ENCODE measurements around the gene DOCK2.

DOCK2 gene

DNA sequence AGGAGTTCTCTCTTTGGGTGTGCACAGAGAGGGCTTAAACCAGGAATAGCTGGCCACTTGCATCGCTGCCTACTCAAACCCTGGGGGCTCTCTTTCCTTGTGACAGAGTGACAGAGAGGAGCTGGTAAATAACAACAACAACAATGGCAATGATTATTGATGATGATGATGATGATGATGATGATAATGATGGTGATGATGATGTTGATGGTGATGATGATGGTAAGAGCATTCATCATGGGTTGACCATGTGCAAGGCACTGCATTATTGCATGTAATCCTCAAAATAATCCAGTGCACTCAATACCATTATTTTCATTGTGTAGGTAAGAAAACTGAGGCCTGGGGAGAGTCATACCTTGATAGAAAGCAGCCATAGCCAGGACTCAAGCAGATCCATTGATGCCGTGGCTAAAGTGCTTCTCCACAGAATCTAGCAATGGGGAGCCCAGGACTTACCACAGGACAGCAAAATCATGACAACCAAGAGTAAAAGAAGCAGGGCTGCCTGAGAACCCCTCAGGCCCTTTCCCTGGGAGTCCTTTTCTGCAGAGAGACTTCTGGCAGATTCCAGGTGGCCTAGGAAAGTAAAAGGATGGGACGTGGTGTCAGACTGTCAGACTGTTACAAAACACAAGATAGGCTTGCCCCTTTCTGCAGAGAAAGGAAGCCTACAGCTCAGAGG is 473.5 kb downstream of the DOCK2 start:
- DNase-seq (ENCODE audit: low read depth in 4 of 4, low spot score in 1 of 4) = no peak

DNA sequence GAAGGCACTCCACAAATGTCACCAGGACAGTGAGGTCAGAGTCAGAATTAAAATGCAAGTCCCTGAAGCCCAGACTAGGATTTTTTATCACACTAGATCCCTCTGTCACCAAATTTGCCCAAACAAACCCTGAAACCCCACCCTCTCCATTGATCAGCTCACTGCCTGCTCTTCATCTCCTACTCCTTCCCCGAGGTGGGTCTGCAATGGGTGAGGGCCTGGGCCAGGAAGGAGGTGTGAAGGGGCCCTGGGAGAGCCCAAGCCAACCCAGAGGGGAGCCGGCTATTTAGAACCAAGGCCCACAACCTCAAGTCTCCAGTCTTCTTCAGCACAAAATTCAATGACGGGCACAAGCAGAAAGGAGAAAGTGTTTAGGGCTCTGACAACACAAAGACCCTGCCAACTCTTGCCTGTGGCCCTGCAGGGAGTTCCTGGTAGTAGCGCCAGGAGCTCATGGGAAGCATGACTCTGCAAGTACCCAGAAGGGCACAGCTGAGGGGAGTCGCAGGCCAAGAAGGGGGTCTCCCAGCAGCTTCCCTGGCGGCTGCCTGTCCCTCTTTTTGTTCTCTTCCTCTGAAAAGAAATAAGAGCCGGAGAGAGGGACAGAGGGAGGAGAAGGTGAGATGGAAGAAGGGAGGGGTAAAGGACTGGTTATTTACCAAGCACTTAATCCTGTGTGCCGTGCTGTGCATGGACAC is 474.2 kb downstream of the DOCK2 start:
- DNase-seq (ENCODE audit: low read depth in 4 of 4, low spot score in 1 of 4) = no peak

DNA sequence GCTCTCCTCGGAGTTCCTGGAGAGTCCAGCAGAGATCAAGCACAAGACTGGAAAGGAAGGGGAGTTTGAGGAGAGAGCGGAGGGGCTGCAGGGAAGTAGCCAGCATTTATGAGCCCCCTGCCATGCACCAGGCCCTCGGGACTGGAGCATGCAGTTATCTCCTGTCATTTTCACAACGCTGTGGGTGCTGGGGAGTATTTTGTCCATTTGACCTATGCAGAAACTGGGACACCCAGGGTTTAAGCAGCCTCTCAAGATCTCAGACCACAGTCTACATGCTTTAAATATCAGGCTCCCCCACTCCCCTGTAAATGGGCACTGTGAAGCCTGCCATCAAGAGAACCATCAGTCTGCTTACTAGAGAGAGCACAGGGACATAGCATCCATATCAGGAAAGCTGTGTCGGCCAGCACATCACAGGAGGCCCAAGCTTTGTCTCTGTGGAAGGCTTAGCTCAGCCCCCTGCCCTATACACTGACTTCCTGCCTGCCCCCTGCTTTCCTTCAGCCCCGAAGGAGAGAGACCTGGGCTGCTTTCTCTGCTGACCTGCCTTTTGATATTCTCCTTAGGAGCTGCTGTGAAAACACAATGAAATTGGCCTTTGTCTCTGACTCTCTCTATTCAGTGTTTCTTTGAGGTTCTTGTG is 475.9 kb downstream of the DOCK2 start:
- DNase-seq (ENCODE audit: low read depth in 4 of 4, low spot score in 1 of 4) = no peak

GRCh38 chr5:170113522-170113900 is 476.4 kb downstream of the DOCK2 start:
- DNase-seq (ENCODE audit: low read depth in 4 of 4, low spot score in 1 of 4) = no peak

DNA sequence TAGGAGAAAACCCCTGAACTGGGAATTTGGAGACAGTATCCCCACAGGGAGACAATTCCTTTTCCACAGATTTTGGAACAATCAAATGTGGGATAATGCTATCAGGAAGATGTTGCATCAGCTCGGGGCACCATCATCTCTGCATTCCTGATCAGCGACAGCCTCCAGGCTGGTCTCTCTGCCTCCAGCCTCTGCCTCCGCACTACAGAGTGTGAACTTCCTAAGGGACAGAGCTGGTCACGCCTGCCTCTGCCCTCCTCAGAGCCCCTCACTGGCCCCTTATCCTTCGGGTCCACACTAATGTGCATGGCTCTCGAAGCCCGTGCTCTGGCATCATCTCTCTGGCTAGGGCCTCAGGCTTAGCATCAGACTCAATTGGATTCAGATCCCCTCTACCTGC is 477.2 kb downstream of the DOCK2 start:
- no peak for DNase-seq (ENCODE audit: low read depth in 4 of 4, low spot score in 1 of 4)

DNA sequence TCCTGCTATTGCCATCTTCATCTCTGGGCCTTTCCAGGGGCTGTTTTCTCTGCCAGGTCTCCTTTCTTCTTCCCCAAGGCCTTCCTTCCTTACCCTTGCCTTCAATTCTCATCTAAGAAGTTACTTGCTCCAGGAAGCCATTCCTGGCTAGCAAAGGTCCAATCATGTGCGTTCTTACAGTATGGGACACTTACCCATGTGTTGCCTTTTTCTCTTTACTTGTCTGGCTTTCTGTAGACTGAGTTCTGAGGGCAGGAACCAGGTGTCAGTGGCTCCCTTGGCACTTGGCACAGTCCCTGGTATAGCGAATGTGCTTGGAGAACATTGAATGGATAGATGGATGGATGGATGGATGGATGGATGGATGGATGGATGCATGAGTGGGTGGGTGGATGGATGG is 478.9 kb downstream of the DOCK2 start:
- no peak for DNase-seq (ENCODE audit: low read depth in 4 of 4, low spot score in 1 of 4)

DNA sequence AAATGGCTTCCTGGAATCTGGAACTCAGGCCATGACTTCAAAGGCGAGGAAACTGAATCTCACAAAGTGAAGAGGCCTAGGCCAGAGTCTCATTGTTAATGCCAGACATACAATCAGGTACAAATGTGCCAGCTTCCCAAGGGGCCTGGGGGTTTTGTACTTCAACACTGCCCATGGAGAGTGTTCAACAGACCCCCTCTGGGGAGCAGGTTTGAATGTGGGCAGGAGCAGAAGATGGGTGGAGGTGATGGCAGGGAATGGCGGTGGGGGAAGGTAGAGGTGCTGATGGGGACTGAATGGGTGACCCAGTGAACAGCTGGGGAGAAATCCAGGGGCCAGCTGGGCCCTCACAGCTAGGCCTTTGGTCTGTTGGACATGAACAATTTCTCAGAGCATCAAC is 480.7 kb downstream of the DOCK2 start:
- no peak for DNase-seq (ENCODE audit: low read depth in 4 of 4, low spot score in 1 of 4)

GRCh38 chr5:170120576-170120975 is 483.5 kb downstream of the DOCK2 start:
- no peak for DNase-seq (ENCODE audit: low read depth in 4 of 4, low spot score in 1 of 4)

GRCh38 chr5:170121321-170121720 is 484.2 kb downstream of the DOCK2 start:
- DNase-seq (ENCODE audit: low read depth in 4 of 4, low spot score in 1 of 4) = no peak

DNA sequence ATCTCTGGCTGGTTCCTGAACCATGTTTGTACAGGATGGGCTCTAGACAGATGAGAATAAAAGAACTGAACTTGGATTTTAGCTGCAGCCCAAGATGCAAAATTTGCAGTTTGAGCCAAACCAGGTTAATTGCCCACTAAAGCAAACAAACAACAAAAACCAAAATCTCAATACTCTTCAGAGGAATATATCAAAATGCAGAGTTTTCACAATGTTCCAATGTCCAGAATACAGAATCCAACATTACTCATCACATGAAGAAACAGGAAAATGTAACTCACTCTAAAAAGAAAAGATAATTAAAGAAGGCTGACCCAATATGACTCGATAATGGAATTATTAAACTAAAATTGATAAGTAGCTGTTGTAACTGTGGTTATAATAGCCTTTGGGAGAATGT is 489.0 kb downstream of the DOCK2 start:
- DNase-seq (ENCODE audit: low read depth in 4 of 4, low spot score in 1 of 4) = no peak

DNA sequence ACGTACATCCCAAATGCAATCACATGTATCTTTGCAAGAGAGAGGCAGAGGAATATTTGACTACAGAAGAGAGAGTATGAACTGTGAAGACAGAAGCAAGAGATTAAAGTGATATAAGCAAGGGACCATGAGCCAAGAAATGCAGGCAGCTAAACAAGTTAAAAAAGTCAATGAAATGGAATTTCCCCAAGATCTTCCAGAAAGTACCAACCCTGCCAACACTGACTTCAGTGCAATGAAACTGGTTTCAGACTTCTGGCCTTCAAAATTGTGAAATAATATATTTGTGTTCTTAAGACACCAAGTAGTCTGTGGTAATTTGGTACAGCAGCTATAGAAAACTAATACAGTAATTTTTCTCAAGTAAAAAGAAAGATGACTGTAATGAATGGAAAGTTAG is 489.6 kb downstream of the DOCK2 start:
- DNase-seq (ENCODE audit: low read depth in 4 of 4, low spot score in 1 of 4) = no peak

DNA sequence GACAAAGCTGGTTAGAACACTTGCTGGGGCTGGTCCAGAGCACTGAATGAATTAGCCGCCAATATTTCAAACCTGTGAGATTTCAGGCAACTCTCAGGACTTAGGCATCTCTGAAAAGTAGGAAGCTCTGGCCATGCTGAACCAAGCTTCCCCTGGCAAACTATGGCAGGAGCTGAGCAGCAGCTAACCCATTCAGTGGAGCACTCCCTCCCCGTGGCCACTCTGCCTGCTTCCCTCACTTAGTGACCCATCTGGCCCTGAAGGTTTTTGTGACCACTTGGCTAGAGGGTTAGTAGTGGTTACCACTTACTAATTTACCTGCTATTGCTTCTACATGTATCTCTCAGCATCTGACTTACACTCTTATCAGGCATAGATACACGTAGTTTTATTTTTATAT is 494.2 kb downstream of the DOCK2 start:
- DNase-seq (ENCODE audit: low read depth in 4 of 4, low spot score in 1 of 4) = no peak

DNA sequence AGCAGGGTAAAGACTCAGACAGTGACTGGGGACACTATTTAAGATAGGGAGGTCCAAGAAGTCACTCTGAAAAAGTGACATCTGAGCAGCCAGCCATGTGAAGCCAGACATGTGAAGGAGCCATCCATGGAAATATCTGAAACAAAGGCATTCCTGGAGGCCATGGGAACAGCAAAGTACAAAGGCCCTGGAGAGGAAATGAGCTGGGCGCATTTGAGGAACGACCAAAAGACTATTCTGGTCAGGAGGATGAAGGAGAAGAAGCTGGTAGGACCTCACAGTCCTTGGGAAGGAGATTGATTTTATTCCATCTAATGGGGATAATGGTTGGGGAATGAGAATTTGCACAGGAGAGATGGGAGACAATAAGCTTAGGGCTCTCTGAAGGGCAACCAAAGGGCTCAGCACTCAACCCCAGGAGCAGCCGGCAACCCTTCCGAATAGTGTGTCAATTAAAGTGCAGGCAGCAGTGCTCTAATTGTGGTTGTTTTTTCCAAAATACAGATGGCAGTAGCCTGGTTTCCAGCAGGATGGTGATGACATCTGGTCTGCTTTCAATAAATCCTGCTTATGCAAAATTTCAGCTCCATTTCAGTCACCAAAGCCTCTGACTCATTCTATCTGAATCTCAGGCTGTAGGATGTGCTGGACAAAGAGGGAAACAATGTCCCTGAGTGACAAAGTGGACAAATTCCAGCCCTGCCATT is 495.3 kb downstream of the DOCK2 start:
- DNase-seq (ENCODE audit: low read depth in 4 of 4, low spot score in 1 of 4) = no peak

All from stimulated activated CD4-positive, alpha-beta T cell treated with anti-CD3 and anti-CD28 coated beads, Interleukin-1b, Interleukin-23, amount 100 ng/mL, for 24 hours (primary cell).